Pons (tissue), 1 donor: Measurements from ENCODE around the gene SLC18A2.
"Not testable (repeated sequence)": the region's sequence is repeated elsewhere in the genome, so short reads cannot be mapped to it uniquely, and the experiment has no call there.

Experiments
- DNase-seq: peaks from one replicate; pipeline ENCODE4 v3.0.0-alpha.2; 2016; ENCODE audit warnings: low spot score

Gene SLC18A2

DNA sequence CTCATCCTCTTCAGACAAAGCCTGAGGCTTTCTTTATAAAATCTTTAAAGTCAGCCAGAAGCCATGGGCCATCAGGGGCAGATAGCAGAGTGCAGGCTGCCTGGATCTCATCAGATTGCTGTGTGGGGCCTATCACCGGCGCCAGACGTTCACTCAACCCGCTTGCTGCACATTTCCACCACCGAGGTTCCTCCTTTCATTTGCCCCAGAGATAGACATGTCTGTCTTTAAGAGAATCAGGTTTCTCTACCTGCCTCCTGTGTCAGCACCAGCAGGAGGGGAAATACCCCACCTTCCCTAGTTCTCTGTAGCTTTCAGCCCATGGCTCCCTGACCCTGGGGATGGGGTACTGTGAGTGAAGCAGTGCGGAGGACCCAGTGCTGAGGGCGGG, 22.0 kb downstream of the SLC18A2 start:
- no peak for DNase-seq

DNA sequence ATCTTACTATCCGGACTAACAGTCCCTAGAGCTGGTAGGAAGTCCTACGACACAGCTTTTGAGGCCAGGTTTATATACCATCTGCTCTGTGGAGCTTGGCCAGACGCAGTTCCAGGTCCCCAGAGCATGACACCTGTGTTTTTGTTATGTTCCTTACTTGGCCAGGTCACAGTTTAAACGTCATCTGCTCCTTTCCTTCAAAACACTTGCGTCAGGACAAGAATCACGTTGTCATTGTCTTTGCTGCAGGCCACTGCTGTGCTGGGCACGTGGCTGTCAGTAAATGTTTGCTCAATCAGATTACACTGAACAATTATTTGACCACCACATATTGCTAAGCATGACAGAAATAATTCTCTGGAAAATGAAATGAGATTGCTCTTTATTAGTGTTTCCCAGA, 23.9 kb downstream of the SLC18A2 start:
- no peak for DNase-seq

DNA sequence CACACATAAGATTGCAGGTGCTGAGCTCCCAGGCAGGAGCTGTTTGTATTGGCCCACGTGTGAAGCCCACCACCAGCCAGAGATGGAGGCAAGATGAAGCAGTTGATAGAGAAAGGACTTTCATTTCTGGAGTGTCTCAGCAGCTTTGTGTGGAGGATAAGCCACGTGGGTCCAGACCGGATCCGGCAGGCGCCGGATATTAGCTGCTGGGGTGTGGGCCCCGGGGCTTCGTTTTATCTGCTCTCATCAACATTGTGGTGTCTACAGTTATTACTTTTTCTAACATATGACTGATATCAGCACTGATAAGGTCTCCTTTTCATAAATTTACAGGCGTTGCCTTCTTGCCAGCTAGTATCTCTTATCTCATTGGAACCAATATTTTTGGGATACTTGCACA, 25.5 kb downstream of the SLC18A2 start:
- no peak for DNase-seq

DNA sequence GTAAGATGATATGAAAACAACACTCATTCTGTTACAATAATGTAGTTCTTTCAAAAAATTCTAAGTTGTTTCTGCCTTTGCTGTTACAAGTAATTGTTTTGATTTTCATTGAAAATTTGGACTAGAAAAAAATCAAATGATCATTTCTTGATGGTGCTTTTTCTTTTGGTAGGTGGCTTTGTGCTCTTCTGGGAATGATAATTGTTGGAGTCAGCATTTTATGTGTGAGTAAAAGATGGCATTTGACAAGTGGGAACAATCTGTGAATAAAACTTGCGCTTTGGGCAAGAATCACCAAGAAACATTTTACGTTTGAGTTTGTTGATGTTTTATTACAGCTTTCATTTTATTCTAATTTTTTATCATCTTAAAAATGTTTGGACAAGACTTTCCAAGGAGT, 25.9 kb downstream of the SLC18A2 start:
- no peak for DNase-seq

DNA sequence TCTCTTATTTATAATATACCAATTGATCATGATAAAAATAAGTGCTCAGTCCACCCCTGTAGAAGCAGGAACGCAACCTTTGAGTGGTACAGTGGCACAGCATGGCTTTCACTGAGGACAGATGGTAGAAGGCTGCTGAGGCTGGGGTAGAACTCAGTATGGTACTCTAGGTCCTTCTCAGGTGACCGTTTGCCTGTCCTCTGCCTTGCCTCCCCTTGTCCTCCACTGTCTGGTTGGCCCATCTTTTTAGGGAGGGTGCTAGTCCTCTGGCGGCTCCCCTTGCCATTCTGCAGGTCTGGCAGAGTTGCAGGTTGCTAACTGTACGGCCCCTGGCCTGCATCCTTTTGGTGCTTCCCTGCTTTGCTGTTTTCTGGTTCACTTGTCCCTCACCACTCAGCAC, 27.3 kb downstream of the SLC18A2 start:
- no peak for DNase-seq

DNA sequence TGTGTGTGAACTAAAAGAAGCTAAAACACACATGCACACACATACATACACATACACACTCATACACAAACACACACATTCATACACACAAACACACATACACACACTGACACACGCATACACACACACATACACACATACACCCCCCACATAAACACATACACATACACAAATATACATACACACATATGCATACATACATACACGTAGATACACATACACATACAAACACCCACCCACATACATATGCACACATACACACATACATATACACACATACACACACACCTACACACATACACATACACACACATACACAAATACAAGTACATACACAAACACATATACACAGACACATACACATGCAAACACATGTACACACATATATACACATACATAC, 28.0 kb downstream of the SLC18A2 start:
- no peak for DNase-seq

DNA sequence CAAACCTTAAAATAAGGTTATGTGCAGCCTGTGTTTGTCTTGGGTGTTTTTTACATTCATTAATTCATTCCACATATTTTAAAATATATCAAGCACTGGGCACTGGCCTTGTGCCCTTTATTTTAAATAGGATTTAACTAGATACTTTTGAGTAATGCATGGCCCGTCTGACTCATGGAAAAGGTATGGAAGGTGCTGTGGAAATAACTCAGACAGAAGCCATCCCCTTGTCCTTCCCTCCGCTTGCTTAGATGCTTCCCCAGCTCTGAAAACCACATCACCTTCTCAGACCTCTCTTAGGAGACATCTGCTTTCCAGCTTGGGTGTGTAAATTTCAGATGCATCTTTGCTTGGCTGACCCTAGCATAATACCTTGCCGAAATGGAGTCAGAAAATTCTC, 30.5 kb downstream of the SLC18A2 start:
- DNase-seq, result no peak

DNA sequence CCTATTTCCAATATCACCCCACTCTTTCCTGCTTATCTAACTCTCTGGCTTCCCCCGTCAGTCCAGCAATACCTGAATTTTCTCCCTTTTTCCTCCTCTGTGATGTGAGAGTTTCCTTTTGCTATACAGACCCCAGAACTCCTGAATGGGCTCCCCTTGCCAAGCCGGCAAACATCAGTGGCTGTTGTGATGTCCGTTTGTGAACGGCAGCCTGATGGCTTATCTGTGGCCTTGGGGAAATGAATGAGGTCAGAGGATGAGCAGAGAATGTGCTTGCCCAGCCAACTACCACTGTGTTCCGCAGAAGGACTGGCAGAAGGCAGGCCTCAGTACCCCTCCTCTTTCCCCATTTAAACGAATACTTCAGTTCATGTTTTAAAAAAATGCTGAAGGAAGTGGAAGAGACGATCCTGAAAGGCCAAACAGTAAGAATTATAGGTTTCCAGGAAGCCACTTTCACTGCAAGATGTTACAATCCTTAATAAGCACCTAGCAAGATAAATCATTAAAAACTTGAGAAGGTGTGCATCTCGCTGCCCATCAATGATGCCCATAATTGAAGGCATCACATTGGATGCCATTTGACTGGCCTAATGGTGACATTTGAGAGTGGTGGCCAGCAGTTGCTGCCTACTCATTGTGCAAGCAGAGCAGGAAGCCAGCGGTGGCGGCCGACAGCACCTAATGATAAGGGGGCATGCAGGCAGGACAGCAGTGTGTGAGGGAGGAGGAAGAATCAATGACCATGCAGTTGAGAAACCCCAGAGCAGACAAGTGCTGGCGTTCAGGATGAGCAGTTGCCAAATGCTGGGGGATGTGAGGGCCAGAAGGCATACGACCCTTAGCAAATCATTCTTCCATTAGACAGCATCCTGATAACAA, 31.5 kb downstream of the SLC18A2 start:
- no peak for DNase-seq

DNA sequence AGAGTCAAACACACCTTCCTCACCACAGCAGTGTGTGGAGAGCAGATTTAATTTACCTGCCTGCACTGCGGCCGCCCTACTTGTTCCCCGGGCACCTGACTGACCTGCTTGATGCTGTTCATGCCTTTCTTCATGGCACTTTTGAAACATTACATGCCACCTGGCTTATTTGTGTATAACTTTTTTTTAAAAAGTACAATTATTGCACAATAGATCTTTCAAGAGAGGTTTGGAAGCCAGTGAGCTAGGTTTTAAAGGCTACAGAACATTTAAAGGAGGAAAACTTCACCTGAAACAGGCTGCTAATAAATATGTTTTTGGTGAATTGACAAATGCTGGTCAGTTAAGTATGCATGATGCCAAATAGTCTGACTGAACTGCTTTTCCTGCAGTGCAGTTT, 33.1 kb downstream of the SLC18A2 start:
- DNase-seq, result no peak

DNA sequence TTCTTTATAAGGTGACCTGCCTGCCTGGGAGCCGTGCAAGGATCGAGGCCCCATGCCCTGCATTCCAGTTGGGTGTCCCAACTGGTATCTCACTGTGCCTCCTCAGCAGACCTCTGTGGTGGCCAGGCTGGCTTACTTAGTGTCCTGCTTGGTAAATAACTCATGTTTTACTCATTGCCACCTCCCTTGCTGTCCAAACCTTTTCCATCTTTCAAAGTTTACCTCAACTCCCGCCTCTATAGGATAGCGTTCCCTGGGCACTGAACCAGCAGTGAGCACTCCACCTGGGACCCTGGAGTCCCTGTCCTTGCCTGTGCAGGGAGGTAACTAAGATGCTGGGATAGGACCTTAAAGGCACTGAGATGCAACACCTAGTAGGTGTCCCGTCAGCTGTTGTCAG, 33.6 kb downstream of the SLC18A2 start:
- no peak for DNase-seq

DNA sequence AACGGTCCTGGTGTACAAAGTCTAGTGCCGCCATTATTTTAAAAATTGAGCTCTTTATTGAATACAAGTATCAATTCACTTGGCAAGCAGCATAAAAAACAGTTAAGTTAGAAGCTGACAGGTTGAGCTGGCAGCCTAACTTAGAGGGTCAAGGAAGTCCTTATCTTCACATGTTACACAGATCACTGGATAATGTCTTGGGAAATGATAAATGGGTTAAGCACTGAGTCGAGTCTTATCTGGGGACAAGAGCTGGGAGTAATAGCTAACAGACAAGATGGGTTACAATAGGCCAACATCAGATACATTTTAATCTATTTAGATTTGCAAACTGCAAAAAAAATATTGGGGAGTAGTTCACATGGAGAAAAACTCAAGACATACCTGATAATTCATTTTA, 34.2 kb downstream of the SLC18A2 start:
- no peak for DNase-seq

DNA sequence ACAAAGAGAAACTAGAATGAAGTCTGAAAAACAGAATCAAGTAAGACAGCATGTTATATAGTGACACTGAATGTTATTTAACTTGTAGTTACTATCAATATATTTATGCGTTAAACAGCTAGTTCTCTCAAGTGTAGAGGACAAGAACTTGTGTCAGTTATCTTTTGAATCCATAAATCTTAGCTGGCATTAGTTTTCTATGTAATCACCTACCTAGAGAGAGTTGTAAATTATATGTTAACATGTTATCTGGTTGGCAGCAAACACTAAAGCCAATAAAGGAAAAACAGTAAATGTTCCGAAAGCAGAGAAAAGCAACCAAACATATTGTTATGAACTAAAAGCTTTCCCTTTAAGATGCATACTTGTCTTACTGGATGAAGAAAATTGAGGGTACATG, 36.8 kb downstream of the SLC18A2 start:
- no peak for DNase-seq

DNA sequence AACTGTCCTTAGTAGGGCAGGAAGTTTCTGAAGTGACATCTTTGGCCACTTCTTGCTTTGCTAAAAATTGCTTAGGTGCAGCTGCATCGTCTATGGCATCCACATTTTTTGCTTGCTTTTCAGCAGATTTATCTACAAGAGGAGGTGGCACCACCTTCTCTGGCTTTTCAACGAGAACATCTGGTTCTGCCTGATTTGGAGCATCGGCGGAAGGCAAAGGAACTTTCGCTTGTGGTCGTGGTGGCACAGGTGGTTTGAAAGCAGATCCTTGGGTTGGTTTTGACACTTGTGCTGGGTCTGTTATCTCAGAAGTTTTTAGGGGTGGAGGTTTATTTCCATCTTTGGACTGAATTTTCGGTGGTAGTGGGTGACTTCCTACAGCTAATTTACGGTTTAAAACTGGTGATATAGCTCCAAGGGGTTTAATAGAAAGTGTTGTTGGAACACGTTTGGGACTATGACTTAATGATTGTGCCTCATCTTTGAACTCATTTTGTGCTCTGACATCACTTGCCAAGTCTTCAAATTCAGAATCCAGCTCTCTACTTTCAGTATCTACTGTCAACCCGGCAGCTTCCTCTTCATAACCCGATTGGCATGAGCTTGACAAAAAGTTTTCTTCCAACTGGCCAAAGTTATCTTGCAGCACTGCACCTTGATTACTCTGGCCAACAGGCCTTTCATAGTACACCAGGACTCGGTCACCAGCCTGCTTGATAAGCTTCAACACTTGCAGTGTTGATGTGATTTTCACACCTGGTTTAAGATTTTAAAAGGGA, 44.0 kb downstream of the SLC18A2 start:
- no peak for DNase-seq

DNA sequence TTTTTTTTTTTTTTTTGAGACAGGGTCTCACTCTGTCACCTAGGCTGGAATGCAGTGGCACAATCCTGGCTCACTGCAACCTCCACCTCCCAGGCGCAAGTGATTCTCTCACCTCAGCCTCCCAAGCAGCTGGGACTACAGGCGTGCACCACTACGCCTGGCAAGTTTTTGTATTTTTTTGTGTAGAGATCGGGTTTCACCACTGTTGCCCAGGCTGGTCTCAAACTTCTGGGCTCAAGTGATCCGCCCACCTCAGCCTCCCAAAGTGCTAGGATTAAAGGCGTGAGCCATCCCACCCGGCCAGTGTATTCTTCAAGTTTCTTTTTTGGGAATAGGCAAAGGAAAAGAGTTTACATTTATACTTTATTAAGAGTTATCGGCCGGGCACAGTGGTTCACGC, 50.0 kb downstream of the SLC18A2 start:
- DNase-seq, result not testable (repeated sequence)

DNA sequence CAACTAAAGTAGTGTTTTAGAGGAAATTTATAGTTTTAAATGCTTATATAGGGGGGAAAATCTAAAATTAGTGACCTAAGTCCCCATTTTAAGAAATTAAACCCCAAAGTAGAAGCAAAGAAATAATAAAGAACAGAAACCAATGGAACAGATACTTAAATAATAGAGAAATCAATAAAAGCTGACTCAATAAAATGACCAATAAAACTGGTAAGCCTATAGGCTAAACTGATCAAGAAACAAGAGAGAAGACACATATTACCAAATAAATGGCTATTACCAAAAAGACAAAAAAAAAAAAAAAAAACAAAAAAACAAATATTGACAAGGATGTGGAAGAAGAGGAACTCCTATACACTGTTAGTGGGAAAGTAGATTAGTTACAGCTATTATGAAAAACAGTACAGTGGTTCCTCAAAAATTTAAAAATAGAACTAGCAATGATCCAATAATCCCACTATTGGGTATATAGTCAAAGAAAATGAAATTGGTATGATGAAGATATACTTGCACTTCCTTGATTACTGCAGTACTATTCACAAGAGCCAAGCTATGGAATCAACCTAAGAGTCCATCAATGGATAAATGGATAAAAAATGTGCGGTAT, 53.2 kb downstream of the SLC18A2 start:
- DNase-seq, result no peak

DNA sequence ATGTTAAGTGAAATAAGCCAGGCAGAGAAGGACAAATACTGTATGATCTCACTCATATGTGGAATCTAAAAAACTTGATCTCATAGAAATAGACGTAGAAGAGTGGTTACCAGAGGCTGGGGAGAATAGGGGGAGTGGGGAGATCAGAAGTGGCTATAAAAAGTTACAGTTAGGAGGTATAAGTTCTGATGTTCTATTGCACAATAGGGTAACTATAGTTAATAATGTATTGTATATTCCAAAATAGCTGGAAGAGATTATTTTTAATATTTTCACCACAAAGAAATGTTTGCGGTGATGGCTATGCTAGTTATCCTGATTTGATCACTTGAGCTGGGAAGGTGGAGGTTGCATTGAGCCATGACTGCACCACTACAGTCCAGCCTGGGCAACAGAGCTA, 53.8 kb downstream of the SLC18A2 start:
- no peak for DNase-seq

DNA sequence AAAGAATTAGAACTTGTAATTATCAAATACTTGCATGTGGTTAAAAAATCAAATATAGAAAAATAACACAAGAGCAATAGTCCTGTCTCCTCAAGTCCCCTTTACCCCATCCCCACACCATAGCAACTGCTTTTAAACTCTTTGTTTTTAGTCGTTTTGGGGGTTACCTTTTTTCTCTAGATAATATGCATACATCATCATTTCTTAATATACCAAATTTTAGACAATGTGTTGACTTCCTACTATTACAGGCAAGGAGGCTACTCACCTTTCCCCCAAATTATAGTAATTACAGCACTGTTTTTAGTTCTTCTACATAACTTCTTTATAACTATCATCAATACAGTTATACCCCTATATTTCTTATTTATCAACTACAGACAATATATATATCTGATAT, 57.3 kb downstream of the SLC18A2 start:
- no peak for DNase-seq

DNA sequence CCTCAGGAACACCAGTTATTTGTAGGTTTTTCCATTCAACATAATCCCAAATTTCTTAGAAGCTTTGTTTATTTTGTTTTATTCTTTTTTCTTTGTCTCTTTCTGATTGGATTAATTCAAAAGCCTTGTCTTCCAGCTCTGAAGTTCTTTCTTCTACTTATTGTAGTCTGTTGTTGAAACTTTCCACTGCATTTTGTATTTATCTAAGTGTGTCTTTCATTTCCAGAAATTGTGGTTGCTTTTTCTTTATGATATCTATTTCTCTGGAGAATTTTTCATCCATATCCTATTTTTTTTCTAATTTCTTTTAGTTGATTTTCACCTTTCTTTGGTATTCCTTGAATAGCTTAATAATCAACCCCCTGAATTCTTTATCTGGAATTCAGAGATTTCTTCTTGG, 58.5 kb downstream of the SLC18A2 start:
- no peak for DNase-seq

DNA sequence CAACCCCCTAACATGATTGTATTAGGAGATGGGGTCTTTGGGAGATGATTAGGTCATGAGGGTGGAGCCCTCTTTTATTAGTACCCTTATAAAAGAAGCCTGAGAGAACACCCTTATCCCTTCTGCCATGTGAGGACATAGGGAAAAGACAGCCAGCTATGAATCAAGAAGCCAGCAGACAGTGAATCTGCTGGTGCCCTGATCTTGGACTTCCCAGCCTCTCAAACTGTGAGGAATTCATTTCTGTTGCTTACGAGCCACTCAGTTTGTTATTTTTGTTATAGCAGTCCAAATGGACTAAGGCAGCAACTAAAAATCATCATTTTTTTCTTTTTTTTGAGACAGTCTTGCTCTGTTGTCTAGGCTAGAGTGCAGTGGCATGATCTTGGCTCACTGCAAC, 59.8 kb downstream of the SLC18A2 start:
- DNase-seq, result no peak

DNA sequence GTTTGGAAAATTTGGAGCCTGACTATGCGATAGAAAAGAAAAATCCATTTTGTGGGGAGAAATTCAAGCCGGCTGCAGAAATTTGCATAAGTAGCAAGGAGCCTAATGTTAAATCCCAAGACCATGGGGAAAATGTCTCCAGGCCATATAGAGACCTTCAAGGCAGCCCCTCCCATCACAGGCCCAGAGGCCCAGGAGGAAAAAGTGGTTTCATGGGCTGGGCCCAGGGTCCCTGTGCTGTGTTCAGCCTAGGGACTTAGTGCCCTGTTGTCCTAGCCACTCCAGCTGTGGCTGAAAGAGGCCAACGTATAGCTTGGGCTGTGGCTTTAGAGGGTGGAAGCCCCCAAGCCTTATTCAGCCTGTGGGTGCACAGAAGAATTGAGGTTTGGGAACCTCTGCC, 62.5 kb downstream of the SLC18A2 start:
- DNase-seq, result not testable (repeated sequence)

DNA sequence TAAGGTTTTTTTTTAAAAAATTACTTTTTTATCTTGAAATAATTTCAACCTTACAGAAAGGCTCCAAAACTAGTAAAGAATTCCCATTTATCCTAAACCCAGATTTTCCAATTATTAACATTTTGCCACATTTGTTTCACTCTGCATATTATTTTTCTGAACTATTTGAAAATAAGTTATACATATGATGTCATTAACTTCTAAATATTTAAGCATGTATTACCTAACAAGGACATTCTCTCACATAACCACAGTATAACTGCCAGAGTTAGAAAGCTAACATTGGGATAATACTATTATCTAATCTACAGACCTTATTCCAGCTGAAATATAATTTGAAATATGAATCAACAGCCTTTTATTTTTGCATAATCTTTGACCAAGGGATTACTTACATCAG, 65.8 kb downstream of the SLC18A2 start:
- DNase-seq, result no peak

DNA sequence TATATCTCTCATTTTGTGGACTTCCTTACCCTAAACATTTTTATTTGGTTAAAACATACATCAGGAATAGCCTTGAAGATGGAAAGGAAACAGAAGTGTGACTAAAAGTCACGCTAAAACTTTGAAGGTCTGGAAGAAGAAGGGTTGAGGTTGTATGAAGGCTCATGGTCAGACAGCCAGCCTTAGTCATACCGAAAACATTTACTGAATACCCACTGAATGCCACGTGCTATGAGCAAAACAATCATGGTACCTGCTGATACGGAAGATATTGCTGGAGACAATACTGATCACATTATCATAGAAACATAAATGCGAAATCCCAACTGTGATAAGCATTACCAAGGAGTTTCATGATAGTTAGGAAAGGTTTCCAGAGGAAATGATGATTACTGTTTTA, 70.3 kb downstream of the SLC18A2 start:
- DNase-seq, result no peak

DNA sequence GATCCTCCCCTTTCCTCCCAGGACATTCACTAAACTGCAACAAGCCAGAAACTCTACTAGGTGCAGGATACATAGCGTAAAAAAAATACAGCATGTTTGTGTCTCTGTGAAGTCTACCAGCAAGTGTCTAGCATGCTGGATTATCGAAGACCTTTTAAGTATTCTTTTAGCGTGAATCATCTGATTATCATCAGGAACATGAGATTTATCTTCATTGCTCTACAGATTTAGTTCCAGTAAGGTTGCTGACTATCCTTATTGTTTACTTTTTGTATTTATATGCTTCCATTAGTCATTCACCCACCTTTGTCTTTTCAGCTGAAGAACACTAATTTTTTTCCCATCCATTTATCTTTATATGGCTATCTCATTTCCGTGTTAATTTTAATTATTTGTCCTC, 71.5 kb downstream of the SLC18A2 start:
- no peak for DNase-seq
